ENCODE measurements around the gene DNAH2. TPM values are rescaled to one million over a fixed set of nuclear protein-coding genes. Genes with fewer than 3 reads are reported as not detected.

Gene DNAH2
- total RNA-seq, 4 donors from 2014 or later, result under 0.01 to 0.10 (median 0.05) TPM; not detected in 1

DNA sequence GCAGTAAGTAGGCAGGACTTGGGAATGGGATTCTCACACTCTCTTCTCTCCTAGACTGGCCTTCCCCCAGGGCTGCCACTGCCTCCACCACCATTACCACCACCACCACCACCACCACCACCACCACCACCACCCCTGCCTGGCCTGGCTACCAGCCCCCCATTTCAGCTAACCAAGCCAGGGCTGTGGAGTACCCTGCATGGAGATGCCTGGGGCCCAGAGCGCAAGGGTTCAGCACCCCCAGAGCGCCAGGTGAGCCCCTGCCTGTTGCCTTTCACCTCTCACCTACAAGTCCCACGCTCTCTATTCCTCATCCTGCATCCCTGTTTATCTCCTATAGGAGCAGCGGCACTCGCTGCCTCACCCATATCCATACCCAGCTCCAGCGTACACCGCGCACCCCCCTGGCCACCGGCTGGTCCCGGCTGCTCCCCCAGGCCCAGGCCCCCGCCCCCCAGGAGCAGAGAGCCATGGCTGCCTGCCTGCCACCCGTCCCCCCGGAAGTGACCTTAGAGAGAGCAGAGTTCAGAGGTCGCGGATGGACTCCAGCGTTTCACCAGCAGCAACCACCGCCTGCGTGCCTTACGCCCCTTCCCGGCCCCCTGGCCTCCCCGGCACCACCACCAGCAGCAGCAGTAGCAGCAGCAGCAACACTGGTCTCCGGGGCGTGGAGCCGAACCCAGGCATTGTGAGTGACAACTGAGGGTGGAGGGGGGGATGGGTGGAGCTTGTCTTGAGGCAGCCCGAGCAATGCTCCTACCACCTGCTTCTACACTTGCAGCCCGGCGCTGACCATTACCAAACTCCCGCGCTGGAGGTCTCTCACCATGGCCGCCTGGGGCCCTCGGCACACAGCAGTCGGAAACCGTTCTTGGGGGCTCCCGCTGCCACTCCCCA is 129.5 kb downstream of the DNAH2 start:
- TF ChIP-seq POLR2A (IDR thresholded peaks at IDR 0.05), result no peak
- TF ChIP-seq, protein P1, sequence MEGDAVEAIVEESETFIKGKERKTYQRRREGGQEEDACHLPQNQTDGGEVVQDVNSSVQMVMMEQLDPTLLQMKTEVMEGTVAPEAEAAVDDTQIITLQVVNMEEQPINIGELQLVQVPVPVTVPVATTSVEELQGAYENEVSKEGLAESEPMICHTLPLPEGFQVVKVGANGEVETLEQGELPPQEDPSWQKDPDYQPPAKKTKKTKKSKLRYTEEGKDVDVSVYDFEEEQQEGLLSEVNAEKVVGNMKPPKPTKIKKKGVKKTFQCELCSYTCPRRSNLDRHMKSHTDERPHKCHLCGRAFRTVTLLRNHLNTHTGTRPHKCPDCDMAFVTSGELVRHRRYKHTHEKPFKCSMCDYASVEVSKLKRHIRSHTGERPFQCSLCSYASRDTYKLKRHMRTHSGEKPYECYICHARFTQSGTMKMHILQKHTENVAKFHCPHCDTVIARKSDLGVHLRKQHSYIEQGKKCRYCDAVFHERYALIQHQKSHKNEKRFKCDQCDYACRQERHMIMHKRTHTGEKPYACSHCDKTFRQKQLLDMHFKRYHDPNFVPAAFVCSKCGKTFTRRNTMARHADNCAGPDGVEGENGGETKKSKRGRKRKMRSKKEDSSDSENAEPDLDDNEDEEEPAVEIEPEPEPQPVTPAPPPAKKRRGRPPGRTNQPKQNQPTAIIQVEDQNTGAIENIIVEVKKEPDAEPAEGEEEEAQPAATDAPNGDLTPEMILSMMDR (IDR thresholded peaks at IDR 0.05), result no peak
- DNase-seq (ENCODE audit: low spot score in 2 of 2), result peak; percentile 13 to 80
- intact Hi-C loops (cut with DNase I; ENCODE audit: low total_unique reads), result no loop called here
- H3K4me3 ChIP-seq (ENCODE audit: low read depth, poor library complexity, severe bottlenecking), result no peak overlapping the region
- 88 to 90% methylated on average over 23 to 34 of the region's 34 CpGs for WGBS, 2 donors

DNA sequence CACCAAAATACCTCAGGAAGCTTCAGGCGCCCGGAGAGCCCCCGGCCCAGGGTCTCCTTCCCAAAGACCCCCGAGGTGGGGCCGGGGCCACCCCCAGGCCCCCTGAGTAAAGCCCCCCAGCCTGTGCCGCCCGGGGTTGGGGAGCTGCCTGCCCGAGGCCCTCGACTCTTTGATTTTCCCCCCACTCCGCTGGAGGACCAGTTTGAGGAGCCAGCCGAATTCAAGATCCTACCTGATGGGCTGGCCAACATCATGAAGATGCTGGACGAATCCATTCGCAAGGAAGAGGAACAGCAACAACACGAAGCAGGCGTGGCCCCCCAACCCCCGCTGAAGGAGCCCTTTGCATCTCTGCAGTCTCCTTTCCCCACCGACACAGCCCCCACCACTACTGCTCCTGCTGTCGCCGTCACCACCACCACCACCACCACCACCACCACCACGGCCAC is 130.6 kb downstream of the DNAH2 start:
- 86 to 88% methylated on average over 16 to 18 of the region's 20 CpGs for WGBS, 2 donors
- H3K4me3 ChIP-seq (ENCODE audit: low read depth, poor library complexity, severe bottlenecking), result no peak overlapping the region
- DNase-seq (ENCODE audit: low spot score in 2 of 2), result no peak
- intact Hi-C loops (cut with DNase I; ENCODE audit: low total_unique reads), result no loop called here
- no peak for TF ChIP-seq POLR2A (IDR thresholded peaks at IDR 0.05)

DNA sequence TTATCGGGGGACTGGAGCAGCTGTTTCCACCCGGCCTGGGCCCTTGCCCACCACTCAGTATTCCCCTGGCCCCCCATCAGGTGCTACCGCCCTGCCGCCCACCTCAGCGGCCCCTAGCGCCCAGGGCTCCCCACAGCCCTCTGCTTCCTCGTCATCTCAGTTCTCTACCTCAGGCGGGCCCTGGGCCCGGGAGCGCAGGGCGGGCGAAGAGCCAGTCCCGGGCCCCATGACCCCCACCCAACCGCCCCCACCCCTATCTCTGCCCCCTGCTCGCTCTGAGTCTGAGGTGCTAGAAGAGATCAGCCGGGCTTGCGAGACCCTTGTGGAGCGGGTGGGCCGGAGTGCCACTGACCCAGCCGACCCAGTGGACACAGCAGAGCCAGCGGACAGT is 131.2 kb downstream of the DNAH2 start:
- H3K4me3 ChIP-seq (ENCODE audit: low read depth, poor library complexity, severe bottlenecking), result no peak overlapping the region
- TF ChIP-seq POLR2A (IDR thresholded peaks at IDR 0.05), result no peak
- TF ChIP-seq, protein P1 (IDR thresholded peaks at IDR 0.05), result no peak
- no peak for DNase-seq (ENCODE audit: low spot score in 2 of 2)
- intact Hi-C loops (cut with DNase I; ENCODE audit: low total_unique reads), result no loop called here
- WGBS, 2 donors, result 91 to 94% methylated on average over 19 to 21 of the region's 21 CpGs

DNA sequence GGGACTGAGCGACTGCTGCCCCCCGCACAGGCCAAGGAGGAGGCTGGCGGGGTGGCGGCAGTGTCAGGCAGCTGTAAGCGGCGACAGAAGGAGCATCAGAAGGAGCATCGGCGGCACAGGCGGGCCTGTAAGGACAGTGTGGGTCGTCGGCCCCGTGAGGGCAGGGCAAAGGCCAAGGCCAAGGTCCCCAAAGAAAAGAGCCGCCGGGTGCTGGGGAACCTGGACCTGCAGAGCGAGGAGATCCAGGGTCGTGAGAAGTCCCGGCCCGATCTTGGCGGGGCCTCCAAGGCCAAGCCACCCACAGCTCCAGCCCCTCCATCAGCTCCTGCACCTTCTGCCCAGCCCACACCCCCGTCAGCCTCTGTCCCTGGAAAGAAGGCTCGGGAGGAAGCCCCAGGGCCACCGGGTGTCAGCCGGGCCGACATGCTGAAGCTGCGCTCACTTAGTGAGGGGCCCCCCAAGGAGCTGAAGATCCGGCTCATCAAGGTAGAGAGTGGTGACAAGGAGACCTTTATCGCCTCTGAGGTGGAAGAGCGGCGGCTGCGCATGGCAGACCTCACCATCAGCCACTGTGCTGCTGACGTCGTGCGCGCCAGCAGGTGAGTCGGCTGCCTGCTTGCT is 131.7 kb downstream of the DNAH2 start:
- intact Hi-C loops (cut with DNase I; ENCODE audit: low total_unique reads), result no loop called here
- TF ChIP-seq, protein P1 (IDR thresholded peaks at IDR 0.05), result no peak
- TF ChIP-seq POLR2A (IDR thresholded peaks at IDR 0.05), result no peak
- 84 to 91% methylated on average over 35 of the region's 35 CpGs for WGBS, 2 donors
- no peak overlapping the region for H3K4me3 ChIP-seq (ENCODE audit: low read depth, poor library complexity, severe bottlenecking)
- peak in 1 of 2 donors; percentile 13 for DNase-seq (ENCODE audit: low spot score in 2 of 2)

DNA sequence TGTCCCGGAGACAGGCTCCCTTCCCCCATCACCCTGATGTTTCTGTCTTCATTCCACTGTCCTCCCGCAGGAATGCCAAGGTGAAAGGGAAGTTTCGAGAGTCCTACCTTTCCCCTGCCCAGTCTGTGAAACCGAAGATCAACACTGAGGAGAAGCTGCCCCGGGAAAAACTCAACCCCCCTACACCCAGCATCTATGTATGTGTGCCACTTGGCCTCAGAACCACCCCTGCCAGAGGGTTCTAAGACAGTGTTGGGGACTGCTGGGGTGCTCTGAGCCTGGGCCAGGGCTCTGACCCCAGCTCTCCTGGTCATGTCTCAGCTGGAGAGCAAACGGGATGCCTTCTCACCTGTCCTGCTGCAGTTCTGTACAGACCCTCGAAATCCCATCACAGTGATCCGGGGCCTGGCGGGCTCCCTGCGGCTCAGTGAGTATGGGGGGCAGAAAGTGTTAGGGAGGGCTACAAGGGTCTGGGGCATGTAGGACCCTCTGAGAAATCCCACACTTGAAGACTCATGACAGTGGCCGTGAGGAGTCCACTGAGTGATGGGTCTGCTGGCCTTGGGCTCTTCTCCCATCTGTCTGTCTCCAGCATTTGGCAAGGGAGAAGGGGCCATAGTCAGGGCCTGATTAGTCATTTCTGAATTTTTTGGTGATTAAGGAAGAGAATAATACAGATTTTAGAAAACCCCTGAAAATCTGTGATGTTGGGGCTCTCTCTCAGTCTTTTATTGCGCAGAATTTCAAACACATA is 132.4 kb downstream of the DNAH2 start:
- H3K4me3 ChIP-seq (ENCODE audit: low read depth, poor library complexity, severe bottlenecking), result no peak overlapping the region
- DNase-seq (ENCODE audit: low spot score in 2 of 2), result no peak
- WGBS, 2 donors, result 83 to 86% methylated on average over 12 of the region's 12 CpGs
- TF ChIP-seq, protein P1 (IDR thresholded peaks at IDR 0.05), result no peak
- no peak for TF ChIP-seq POLR2A (IDR thresholded peaks at IDR 0.05)
- intact Hi-C loops (cut with DNase I; ENCODE audit: low total_unique reads), result no loop called here
